K562 (cell line): ENCODE results near the gene DEGS1. TPM values are rescaled to one million over a fixed set of nuclear protein-coding genes. Genes with fewer than 3 reads are reported as not detected.

Experiments
- ATAC-seq: fragments of 200-7000 bp; cut with Tn5 transposase; 3 replicates; pipeline ENCODE4 v1.9.1; 2020; ENCODE audit warnings: moderate library complexity
- BruUV-seq: library from RNA; stranded (reverse); fragments of 400-500 nt; replicated peaks from 2 replicates; lab custom pipeline; 2021; lab: Mats Ljungman, UMichigan
- CTCF ChIA-PET: fragments of 300-600 bp; formaldehyde crosslinking; extraction: SDS; loops from one replicate; lab custom pipeline; 2021; ENCODE audit warnings: low intra/inter-chr PET ratio; lab: Yijun Ruan, JAX
- POLR2A ChIA-PET: fragments of 300-600, 350-650 bp; sonication (Branson Sonifier 250); formaldehyde crosslinking; extraction: SDS; loops from one replicate; lab custom pipeline; 2021; ENCODE audit warnings: antibody characterized with exemption, inconsistent platforms; lab: Yijun Ruan, JAX
- DNase-seq, 4 experiments: peaks; one replicate each; pipeline versions ENCODE4 v3.0.0 to v3.0.0-alpha.2; 2011 to 2018; ENCODE audit warnings: low spot score in 3 of 4, mixed read lengths in 3 of 4; ENCODE audit errors: extremely low read depth in 1 of 4
- FAIRE-seq: peaks from 2 replicates; lab custom pipeline; 2011; peaks lifted over from hg19 to GRCh38; lab: Jason Lieb, UNC
- H2AFZ ChIP-seq: 2 replicates; pipeline ENCODE4 v1.6.0; 2011; ENCODE audit warnings: low read depth, low read length, control low read depth, inconsistent platforms
- H3K27ac ChIP-seq: fragments of 200-600 bp; 3 replicates; pipeline ENCODE4 v1.8.0; 2011; ENCODE audit warnings: low read depth, mild to moderate bottlenecking, control low read depth, inconsistent platforms, low read length, moderate library complexity, mixed read lengths; ENCODE audit errors: extremely low read depth
- H3K27me3 ChIP-seq, 2 experiments: fragments of 300-600 bp in 1 of 2; 2 replicates in 1 of 2; 3 replicates in 1 of 2; pipeline versions ENCODE4 v1.6.0 to v1.8.0; 2011; ENCODE audit warnings: inconsistent platforms in 2 of 2, low read length in 2 of 2, mild to moderate bottlenecking in 1 of 2, mixed read lengths in 1 of 2, moderate library complexity in 1 of 2; ENCODE audit not compliant: control insufficient read depth in 2 of 2, insufficient read depth in 2 of 2
- H3K36me3 ChIP-seq: fragments of 300-600 bp; 3 replicates; pipeline ENCODE4 v1.8.0; 2011; ENCODE audit warnings: mild to moderate bottlenecking, low read length, inconsistent platforms; ENCODE audit not compliant: control insufficient read depth, insufficient read depth
- H3K4me1 ChIP-seq, 2 experiments: fragments of 200-600 bp in 1 of 2; replicated peaks in 1 of 2; 2 replicates in 1 of 2; 3 replicates in 1 of 2; pipeline versions ENCODE4 v1.5.1 to v1.8.0; 2011; ENCODE audit warnings: inconsistent platforms in 2 of 2, low read length in 2 of 2, mild to moderate bottlenecking in 1 of 2, mixed read lengths in 1 of 2, moderate library complexity in 1 of 2; ENCODE audit not compliant: control insufficient read depth in 2 of 2, insufficient read depth in 2 of 2
- H3K4me2 ChIP-seq: 2 replicates; pipeline ENCODE4 v1.6.1; 2011; ENCODE audit warnings: low read length, control low read depth, inconsistent platforms, mixed read lengths; ENCODE audit not compliant: insufficient read depth
- H3K4me3 ChIP-seq: fragments of 200-600 bp; sonication (generic), shearing (Covaris generic); 2 replicates; pipeline ENCODE4 v1.5.1; 2016; ENCODE audit warnings: control low read depth, inconsistent platforms
- H3K79me2 ChIP-seq: fragments of 200-600 bp; 3 replicates; pipeline ENCODE4 v1.8.0; 2011; ENCODE audit warnings: low read length, inconsistent platforms; ENCODE audit not compliant: control insufficient read depth, insufficient read depth
- H3K9ac ChIP-seq, 2 experiments: 2 replicates each; pipeline versions ENCODE4 v1.6.0 to v1.6.1; 2011; ENCODE audit warnings: low read depth in 2 of 2, low read length in 2 of 2, control low read depth in 1 of 2, inconsistent platforms in 1 of 2, mild to moderate bottlenecking in 1 of 2, mixed read lengths in 1 of 2; ENCODE audit not compliant: insufficient read depth in 1 of 2
- H3K9me1 ChIP-seq: one replicate; pipeline ENCODE4 v1.6.0; 2011; ENCODE audit warnings: inconsistent platforms, mild to moderate bottlenecking, low read length, moderate library complexity; ENCODE audit not compliant: control insufficient read depth, insufficient read depth
- H3K9me3 ChIP-seq: replicated peaks from 2 replicates; pipeline ENCODE4 v1.5.1; 2011; ENCODE audit warnings: low read depth, low read length, inconsistent platforms; ENCODE audit not compliant: control insufficient read depth, insufficient read depth
- H4K20me1 ChIP-seq: replicated peaks from 2 replicates; pipeline ENCODE4 v1.6.1; 2011; ENCODE audit warnings: low read length, inconsistent platforms, mixed read lengths; ENCODE audit not compliant: control insufficient read depth, insufficient read depth
- BDP1 ChIP-seq: IDR thresholded peaks from 3 replicates; pipeline ENCODE4 v1.6.1; 2011; ENCODE audit not compliant: insufficient read length, insufficient read depth
- BRD4 ChIP-seq: fragments of 200-600 bp; sonication (generic); IDR thresholded peaks from 2 replicates; pipeline ENCODE4 v1.6.1; 2017; ENCODE audit warnings: inconsistent platforms
- CEBPG ChIP-seq, 3 experiments: fragments of 200-800 bp in 1 of 3; sonication (Bioruptor generic) in 1 of 3; sonication (generic) in 1 of 3; formaldehyde crosslinking in 1 of 3; IDR thresholded peaks in 2 of 3; conservative IDR thresholded peaks in 1 of 3; 2 replicates each; pipeline versions ENCODE4 v1.6.1 to v1.8.0; 2016 to 2022; ENCODE audit warnings: missing compliant biosample characterization in 2 of 3, missing genetic modification characterization in 2 of 3, mild to moderate bottlenecking in 1 of 3, missing genetic modification reagents in 1 of 3
- CXXC5 ChIP-seq: fragments of 250-450 bp; sonication (Bioruptor Pico); IDR thresholded peaks from 2 replicates; pipeline ENCODE4 v1.8.0; 2022; ENCODE audit warnings: inconsistent platforms, mild to moderate bottlenecking, moderate library complexity
- HNRNPK ChIP-seq: fragments of 200-400 bp; formaldehyde crosslinking; IDR thresholded peaks from one replicate; pipeline ENCODE4 v1.6.1; 2018; ENCODE audit warnings: mild to moderate bottlenecking, low read depth, low read length; ENCODE audit not compliant: poor library complexity, severe bottlenecking
- IRF2 ChIP-seq: sonication (generic); formaldehyde crosslinking; IDR thresholded peaks from 2 replicates; pipeline ENCODE4 v1.8.1; 2022; ENCODE audit warnings: mild to moderate bottlenecking, missing genetic modification reagents
- KAT2B ChIP-seq: IDR thresholded peaks from one replicate; pipeline ENCODE4 v1.6.1; 2012; ENCODE audit warnings: low read depth, mild to moderate bottlenecking, control low read depth, inconsistent platforms, low read length, moderate library complexity
- KDM2B ChIP-seq: fragments of 250-450 bp; sonication (Bioruptor Pico); IDR thresholded peaks from 2 replicates; pipeline ENCODE4 v1.8.0; 2021; ENCODE audit warnings: mild to moderate bottlenecking, moderate library complexity
- MXI1 ChIP-seq: IDR thresholded peaks from 2 replicates; pipeline ENCODE4 v1.6.1; 2011; ENCODE audit warnings: low read depth, mild to moderate bottlenecking, improper control_type of control experiment, low read length
- NFRKB ChIP-seq: fragments of 450-650 bp; IDR thresholded peaks from 2 replicates; pipeline ENCODE4 v1.6.1; 2016; ENCODE audit warnings: low read depth
- PPARD ChIP-seq: fragments of 250-450 bp; sonication (Bioruptor Pico); IDR thresholded peaks from 2 replicates; pipeline ENCODE4 v1.8.0; 2022; ENCODE audit warnings: inconsistent platforms, mild to moderate bottlenecking, moderate library complexity
- SETDB1 ChIP-seq: IDR thresholded peaks from one replicate; pipeline ENCODE4 v1.6.1; 2012; ENCODE audit warnings: low read length, control low read depth, inconsistent platforms
- SOX6 ChIP-seq: fragments of 450-650 bp; IDR thresholded peaks from 2 replicates; pipeline ENCODE4 v1.6.1; 2014; ENCODE audit warnings: mild to moderate bottlenecking
- TCFL5 ChIP-seq: fragments of 250-450 bp; sonication (Bioruptor Pico); conservative IDR thresholded peaks from 2 replicates; pipeline ENCODE4 v1.6.1; 2021; ENCODE audit warnings: mild to moderate bottlenecking, moderate library complexity, matching md5 sums
- TEAD1 ChIP-seq, 2 experiments: fragments of 450-650 bp in 1 of 2; sonication (generic) in 1 of 2; formaldehyde crosslinking; IDR thresholded peaks; 2 replicates each; pipeline versions ENCODE4 v1.4.0 to v1.8.0; 2020 to 2022; ENCODE audit warnings: mild to moderate bottlenecking in 2 of 2, missing genetic modification reagents in 1 of 2
- ZNF124 ChIP-seq: sonication (generic); formaldehyde crosslinking; IDR thresholded peaks from 2 replicates; pipeline ENCODE4 v1.8.1; 2022; ENCODE audit warnings: missing genetic modification reagents
- ZNF507 ChIP-seq: conservative IDR thresholded peaks from 2 replicates; pipeline ENCODE4 v1.6.1; 2017; ENCODE audit warnings: missing genetic modification characterization, missing compliant biosample characterization
- WGBS: fragments of 100-300 bp; shearing (Covaris generic); methylation state at CpG from one replicate; pipeline ENCODE4 v1.1.6; 2016; ENCODE audit warnings: low coverage, mixed read lengths; ENCODE audit not compliant: insufficient coverage; ENCODE audit errors: missing lambda C conversion rate; 5-methylcytosine and 5-hydroxymethylcytosine counted together
- in situ Hi-C: fragments of 300-500 bp; cut with MboI; formaldehyde crosslinking; loops from 4 replicates; pipeline ENCODE4 v1.15.0; 2018; ENCODE audit warnings: inconsistent platforms, mixed read lengths
- intact Hi-C: fragments of 100-400 bp; cut with micrococcal nuclease; formaldehyde crosslinking; loops from 2 replicates; pipeline ENCODE4 v1.14.2; 2022
- polyA plus RNA-seq, 8 experiments: library from polyadenylated mRNA; depleted of rRNA in 4 of 8; stranded (reverse) in 5 of 8; unstranded in 3 of 8; fragments of >200 nt; fragmentation: Nextera tagmentation in 2 of 8; fragmentation: Illumina TruSeq in 1 of 8; extraction: Ambion mirVana in 2 of 8; extraction: Trizol in 1 of 8; gene quantifications; 2 replicates each; pipeline versions ENCODE4 v1.2.1 to v1.2.3, GENCODE V29; 2011 to 2014; ENCODE audit warnings: inconsistent platforms in 1 of 8, missing spikeins in 1 of 8
- total RNA-seq, 7 experiments: library from RNA; depleted of rRNA in 6 of 7; stranded (reverse); fragments of >200 nt in 6 of 7; fragmentation: Illumina TruSeq in 2 of 7; extraction: Trizol in 2 of 7; gene quantifications; 2 replicates each; pipeline versions ENCODE4 v1.2.1 to v1.2.3, GENCODE V29; 2011 to 2021; ENCODE audit warnings: low replicate concordance in 1 of 7
- TF ChIP-seq, protein P1 (sequence below): fragments of 250-450 bp; sonication (Bioruptor Pico); IDR thresholded peaks from 2 replicates; pipeline ENCODE4 v1.8.0; 2021; ENCODE audit warnings: mild to moderate bottlenecking, moderate library complexity

DEGS1 gene
- total and polyA plus RNA-seq, 9 of the 15 experiments (the other 6 are each of a cell fraction or from before 2014, with no cell fraction given), result 12.3 to 95.0 (median 38.8) TPM

DNA sequence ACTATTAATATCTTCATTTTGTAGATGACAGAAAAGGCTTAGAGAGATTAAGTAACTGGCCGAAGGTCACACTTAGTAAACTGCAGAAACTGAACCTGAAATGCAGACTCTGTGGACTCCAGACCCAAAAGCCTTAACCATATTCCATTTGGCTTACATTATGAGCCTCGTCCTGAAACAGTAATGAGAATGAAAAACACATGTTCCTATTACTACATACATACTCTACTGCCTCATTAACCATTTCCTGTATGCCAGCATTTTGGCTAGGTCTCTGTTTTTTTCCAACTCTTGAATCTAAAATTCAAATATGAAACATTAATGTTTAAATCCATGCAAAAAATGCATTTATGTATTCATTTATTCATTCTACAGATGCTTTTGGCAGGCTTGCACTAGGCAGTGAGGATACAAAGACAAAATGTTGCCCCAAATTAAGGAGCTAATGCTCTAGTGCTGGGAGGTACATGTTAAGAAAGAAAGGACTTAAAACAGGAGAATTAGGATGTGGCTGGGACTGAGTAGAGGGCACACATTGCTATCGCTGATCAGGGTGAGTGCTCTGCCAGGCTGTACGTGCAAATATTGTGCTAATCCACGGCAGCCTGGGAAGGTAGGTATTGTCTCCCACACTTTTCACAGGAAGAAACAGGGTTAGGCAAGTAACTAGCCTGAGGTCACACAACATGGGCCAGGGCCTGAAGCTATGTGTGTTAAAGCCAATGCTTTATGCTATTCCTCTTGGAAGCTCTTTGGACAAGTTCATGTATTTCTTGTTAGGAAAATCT lies 14.0 kb downstream of the DEGS1 start (continued):
- TF ChIP-seq CEBPG (CRISPR knock-in tag; IDR thresholded peaks at IDR 0.05) (no peak), CEBPG (tag; conservative IDR thresholded peaks at IDR 0.05 in 1 of 2, IDR thresholded peaks at IDR 0.05 in 1 of 2) (no peak), IRF2 (CRISPR knock-in tag) (no peak), SOX6 (no peak)

DNA sequence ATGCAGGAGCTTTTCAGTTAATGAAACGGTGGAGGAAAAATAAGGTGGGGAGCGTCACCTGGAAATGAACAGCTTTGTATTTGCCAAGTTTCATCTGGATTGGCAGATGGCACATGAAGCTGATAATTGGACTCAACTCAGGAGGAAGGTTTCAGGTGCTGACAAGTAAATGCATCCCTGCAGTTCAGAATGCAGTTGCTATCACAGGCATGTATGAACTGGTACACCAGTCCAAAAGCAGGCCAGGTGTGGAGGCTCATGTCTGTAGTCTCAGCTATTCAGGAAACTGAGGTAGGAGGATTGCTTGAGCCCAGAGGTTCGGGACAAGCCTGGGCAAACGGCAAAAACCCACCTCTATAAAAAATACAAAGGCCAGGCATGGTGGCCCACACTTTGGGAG lies 15.5 kb downstream of the DEGS1 start:
- Histone ChIP-seq H3K36me3 (peaks cover 6% of the 10 kb centered on the region; the same call in 1 of the 3 replicates), H3K27me3 (no peaks in the 10 kb centered on the region), H3K4me1 (peaks cover 0 to 4% of the 10 kb centered on the region in 2 experiments; a peak in 2 of 5 replicates), H3K9ac (no peak overlapping the region), H2AFZ (no peak overlapping the region), H3K27ac (no peak overlapping the region), H3K4me2 (no peak overlapping the region), H4K20me1 (no peaks in the 10 kb centered on the region), H3K9me1 (no peaks in the 10 kb centered on the region), H3K4me3 (no peak overlapping the region), H3K79me2 (no peaks in the 10 kb centered on the region), H3K9me3 (no peaks in the 10 kb centered on the region)
- BruUV-seq, result no TSS peak
- ATAC-seq (no peak), FAIRE-seq (no peak), DNase-seq (no peak)
- 56% methylated on average over 4 of the region's 4 CpGs for WGBS
- ChIA-PET CTCF (no interaction called here), POLR2A (interaction anchor here (0.6 to 2.3 kb wide), 2 partner anchors 15 kb away, joined by 5 to 6 read pairs; partner anchors contain the start of gene DEGS1)
- in situ Hi-C loops, result no loop called here
- intact Hi-C loops, result no loop called here
- TF ChIP-seq SETDB1 (no peak), KDM2B (no peak), BRD4 (no peak), HNRNPK (no peak), BDP1 (no peak), MXI1 (no peak), CXXC5 (CRISPR knock-in tag) (no peak), PPARD (CRISPR knock-in tag) (no peak), TCFL5 (no peak), ZNF507 (tag) (no peak), NFRKB (no peak), TEAD1 (CRISPR knock-in tag; IDR thresholded peaks at IDR 0.05) (no peak), ZNF124 (CRISPR knock-in tag) (no peak), KAT2B (no peak)
- TF ChIP-seq, protein P1, sequence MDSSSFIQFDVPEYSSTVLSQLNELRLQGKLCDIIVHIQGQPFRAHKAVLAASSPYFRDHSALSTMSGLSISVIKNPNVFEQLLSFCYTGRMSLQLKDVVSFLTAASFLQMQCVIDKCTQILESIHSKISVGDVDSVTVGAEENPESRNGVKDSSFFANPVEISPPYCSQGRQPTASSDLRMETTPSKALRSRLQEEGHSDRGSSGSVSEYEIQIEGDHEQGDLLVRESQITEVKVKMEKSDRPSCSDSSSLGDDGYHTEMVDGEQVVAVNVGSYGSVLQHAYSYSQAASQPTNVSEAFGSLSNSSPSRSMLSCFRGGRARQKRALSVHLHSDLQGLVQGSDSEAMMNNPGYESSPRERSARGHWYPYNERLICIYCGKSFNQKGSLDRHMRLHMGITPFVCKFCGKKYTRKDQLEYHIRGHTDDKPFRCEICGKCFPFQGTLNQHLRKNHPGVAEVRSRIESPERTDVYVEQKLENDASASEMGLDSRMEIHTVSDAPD, result no peak
